GM12864 (cell line): ENCODE results near the gene DOCK2.

Experiments
- DNase-seq: peaks from one replicate; pipeline ENCODE4 v3.0.0-alpha.2; 2011; ENCODE audit warnings: low read depth
- H3K4me3 ChIP-seq: 2 replicates; pipeline ENCODE4 v1.5.1; 2011; ENCODE audit warnings: mild to moderate bottlenecking, low read depth, low read length, control low read depth
- CTCF ChIP-seq: IDR thresholded peaks from 2 replicates; pipeline ENCODE4 v1.5.1; 2011; ENCODE audit warnings: low read depth, mild to moderate bottlenecking, moderate library complexity, low read length, control low read depth, inconsistent platforms; ENCODE audit errors: missing control alignments

DOCK2 gene

GRCh38 chr5:169703813-169704212, 66.7 kb downstream of the DOCK2 start:
- H3K4me3 ChIP-seq = no peak overlapping the region
- DNase-seq = no peak
- no peak for TF ChIP-seq CTCF

DNA sequence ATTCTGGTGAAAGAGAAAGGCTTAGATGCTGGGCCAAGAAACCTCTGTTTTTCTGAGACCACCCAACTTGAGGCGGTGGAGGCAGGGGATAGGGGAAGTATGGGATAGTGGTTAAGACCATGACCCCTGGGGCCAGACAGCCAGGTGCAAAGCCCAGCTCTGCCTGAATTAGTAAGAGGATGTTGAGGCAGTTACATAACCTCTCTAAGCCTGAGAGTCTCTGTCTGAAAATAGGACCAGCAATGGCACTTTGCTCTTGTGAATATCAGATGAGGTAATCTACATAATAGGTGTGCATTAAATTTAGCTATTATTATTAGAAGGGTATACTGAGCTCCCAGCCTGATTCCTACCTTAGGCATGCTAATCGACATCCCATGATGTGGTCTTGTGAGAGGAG, 68.2 kb downstream of the DOCK2 start:
- no peak for DNase-seq
- no peak for TF ChIP-seq CTCF
- H3K4me3 ChIP-seq = no peak overlapping the region

GRCh38 chr5:169706071-169706470, 69.0 kb downstream of the DOCK2 start:
- DNase-seq = no peak
- TF ChIP-seq CTCF = no peak
- no peak overlapping the region for H3K4me3 ChIP-seq

GRCh38 chr5:169706758-169707450, 69.8 kb downstream of the DOCK2 start:
- H3K4me3 ChIP-seq = no peak overlapping the region
- no peak for TF ChIP-seq CTCF
- no peak for DNase-seq

- no peak overlapping the region for H3K4me3 ChIP-seq
- TF ChIP-seq CTCF = no peak
- no peak for DNase-seq
Measured at GRCh38 chr5:169707686-169708085, 70.6 kb downstream of the DOCK2 start.

DNA sequence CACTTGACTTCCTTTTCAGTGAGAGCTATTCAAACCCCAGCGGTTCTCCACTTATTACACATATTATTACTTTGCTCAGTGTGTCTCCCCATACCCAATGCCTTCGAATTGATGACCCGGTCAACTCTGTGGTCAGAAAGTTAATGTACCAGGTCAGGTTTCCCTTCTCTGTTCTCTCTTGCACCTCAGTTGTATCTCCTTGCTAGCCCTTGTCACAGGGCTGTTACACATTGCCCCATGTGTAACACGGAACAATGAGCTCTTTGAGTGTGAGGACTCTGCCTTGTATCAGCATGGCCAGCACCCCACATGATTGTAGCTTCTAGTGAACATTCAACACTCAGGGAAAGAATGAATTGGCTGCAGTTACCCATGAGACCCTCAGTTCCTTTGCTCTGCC, 73.6 kb downstream of the DOCK2 start:
- H3K4me3 ChIP-seq = no peak overlapping the region
- no peak for DNase-seq
- no peak for TF ChIP-seq CTCF

GRCh38 chr5:169711551-169712225, 74.6 kb downstream of the DOCK2 start:
- no peak overlapping the region for H3K4me3 ChIP-seq
- no peak for DNase-seq
- no peak for TF ChIP-seq CTCF
